CD4-positive, alpha-beta memory T cell (primary cell): ENCODE measurements around the gene PSMD2. TPM values are rescaled to one million over a fixed set of nuclear protein-coding genes. Genes with fewer than 3 reads are reported as not detected.

Experiments used
- CTCF ChIA-PET: fragments of 350-600 bp; sonication (Branson Sonifier 250); formaldehyde crosslinking; loops from one replicate; lab custom pipeline; 2021; ENCODE audit warnings: inconsistent platforms; ENCODE audit not compliant: partially characterized antibody; lab: Charles Lee
- POLR2A ChIA-PET: fragments of 350-600 bp; sonication (Branson Sonifier 250); formaldehyde crosslinking; loops from one replicate; lab custom pipeline; 2021; ENCODE audit not compliant: partially characterized antibody; lab: Charles Lee
- DNase-seq, 5 donors: peaks; one replicate each; pipeline versions ENCODE4 v3.0.0 to v3.0.0-alpha.2; 2020 to 2022; ENCODE audit warnings: mixed read lengths in 1 of 5
- H3K27ac ChIP-seq: one replicate; pipeline ENCODE4 v1.7.0; 2013; ENCODE audit warnings: low read depth, low read length
- H3K27me3 ChIP-seq: 2 replicates; pipeline ENCODE4 v1.7.0; 2013; ENCODE audit warnings: mild to moderate bottlenecking, low read length, moderate library complexity; ENCODE audit not compliant: insufficient read depth
- H3K36me3 ChIP-seq: 2 replicates; pipeline ENCODE4 v1.7.0; 2013; ENCODE audit warnings: mild to moderate bottlenecking, low read length, moderate library complexity; ENCODE audit not compliant: insufficient read depth
- H3K4me1 ChIP-seq: 2 replicates; pipeline ENCODE4 v1.7.0; 2013; ENCODE audit warnings: mild to moderate bottlenecking, low read length, moderate library complexity; ENCODE audit not compliant: insufficient read depth
- H3K4me3 ChIP-seq, 2 donors: one replicate each; pipeline ENCODE4 v1.7.0; 2013; ENCODE audit warnings: low read length in 2 of 2, mild to moderate bottlenecking in 1 of 2
- H3K9me3 ChIP-seq, 2 donors: one replicate each; pipeline ENCODE4 v1.7.0; 2013; ENCODE audit warnings: low read length in 2 of 2, control low read depth in 1 of 2; ENCODE audit not compliant: control insufficient read depth in 1 of 2
- H3K27ac Mint-ChIP-seq, 7 donors: one replicate each; pipeline ENCODE4 v1.8.0; 2020 to 2021; ENCODE audit warnings: mixed read lengths in 7 of 7, mild to moderate bottlenecking in 6 of 7, inconsistent platforms in 3 of 7, moderate library complexity in 3 of 7
- H3K27me3 Mint-ChIP-seq, 2 donors: one replicate each; pipeline ENCODE4 v1.8.0; 2020 to 2021; ENCODE audit warnings: mixed read lengths in 2 of 2
- H3K36me3 Mint-ChIP-seq, 2 donors: one replicate each; pipeline ENCODE4 v1.8.0; 2020 to 2021; ENCODE audit warnings: mixed read lengths in 2 of 2, inconsistent platforms in 1 of 2, mild to moderate bottlenecking in 1 of 2
- H3K4me1 Mint-ChIP-seq, 4 donors: one replicate each; pipeline ENCODE4 v1.8.0; 2020 to 2021; ENCODE audit warnings: mixed read lengths in 4 of 4, mild to moderate bottlenecking in 1 of 4
- H3K4me3 Mint-ChIP-seq, 8 donors: one replicate each; pipeline ENCODE4 v1.8.0; 2020 to 2021; ENCODE audit warnings: mixed read lengths in 8 of 8, mild to moderate bottlenecking in 7 of 8, moderate library complexity in 6 of 8, inconsistent platforms in 3 of 8
- H3K9me3 Mint-ChIP-seq, 8 donors: one replicate each; pipeline ENCODE4 v1.8.0; 2020 to 2021; ENCODE audit warnings: mixed read lengths in 8 of 8, mild to moderate bottlenecking in 5 of 8, inconsistent platforms in 3 of 8, moderate library complexity in 1 of 8
- intact Hi-C: fragments of 100-400 bp; cut with micrococcal nuclease; formaldehyde crosslinking; loops from one replicate; pipeline ENCODE4 v1.15.1; 2023
- polyA plus RNA-seq, 2 donors: library from polyadenylated mRNA; unstranded; fragments of 300-500 nt; fragmentation: Illumina TruSeq; gene quantifications; one replicate each; pipeline ENCODE4 v1.2.3, GENCODE V29; 2021
- total RNA-seq, 2 experiments: library from RNA; stranded (reverse); gene quantifications; one replicate each; pipeline ENCODE4 v1.2.3, GENCODE V29; 2021

The PSMD2 gene
- total RNA-seq (100 to 1,000 TPM; 148 to 154 TPM), polyA plus RNA-seq (100 to 1,000 TPM; 195 to 298 TPM)

DNA sequence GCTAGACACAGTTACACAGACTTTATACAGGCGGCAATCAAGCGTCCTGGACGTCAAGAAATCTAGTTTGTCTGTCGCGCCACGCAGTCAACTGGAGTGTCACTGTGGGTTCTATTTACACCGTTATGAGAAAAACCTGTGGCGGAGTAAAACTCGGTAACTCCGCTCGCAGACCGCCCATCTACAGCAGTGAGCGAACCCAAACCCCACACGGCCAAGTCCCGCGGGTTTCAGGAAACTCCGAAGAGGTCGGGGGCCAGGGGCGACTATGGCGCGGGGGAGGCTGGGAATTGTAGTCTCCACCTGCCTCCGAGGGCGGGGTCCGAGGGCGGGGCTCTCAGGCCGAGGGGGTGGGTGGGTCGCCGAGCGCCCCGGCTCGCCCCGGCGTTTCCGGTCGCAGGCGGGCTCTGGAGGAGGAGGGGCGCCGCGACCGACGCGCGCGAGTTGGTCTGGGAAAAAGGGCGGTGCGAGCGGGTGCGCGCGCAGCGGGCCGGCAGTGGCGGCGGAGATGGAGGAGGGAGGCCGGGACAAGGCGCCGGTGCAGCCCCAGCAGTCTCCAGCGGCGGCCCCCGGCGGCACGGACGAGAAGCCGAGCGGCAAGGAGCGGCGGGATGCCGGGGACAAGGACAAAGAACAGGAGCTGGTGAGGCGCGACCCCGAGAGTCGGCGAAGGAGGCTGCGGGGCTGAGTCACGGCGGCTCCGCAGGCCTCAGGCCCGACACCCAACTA is at the start of gene PSMD2:
PSMD2 (plus strand) TSS at position 483 of the 729 bp plus-strand sequence; CDS start at position 509, 26 bp downstream.
- Histone ChIP-seq H3K27ac (peak within 1 kb of the TSS; percentile 73), H3K36me3 (peaks cover 36% of the 10 kb centered on the region), H3K4me1 (peaks cover 14% of the 10 kb centered on the region), H3K27me3 (no peaks in the 10 kb centered on the region), H3K4me3 (peak within 1 kb of the TSS; percentile 68 to 85), H3K9me3 (no peaks in the 10 kb centered on the region)
- peaks cover 0 to 1% (median 0%) of the 10 kb centered on the region in 8 donors for H3K9me3 Mint-ChIP-seq
- peak within 1 kb of the TSS; percentile 90 to 95 (median 94) for H3K27ac Mint-ChIP-seq
- peak; percentile 96 to 97 (median 96) for DNase-seq
- H3K4me1 Mint-ChIP-seq = peaks cover 14 to 35% (median 21%) of the 10 kb centered on the region in 4 donors
- ChIA-PET POLR2A (interaction anchor here (1.1 to 2.0 kb wide), 5 partner anchors 17 to 143 kb away, joined by 3 to 13 read pairs (median 4); partner anchors contain the start of genes ABCF3, AP2M1 and DVL3), CTCF (interaction anchor here (1.1 to 1.9 kb wide), 2 partner anchors 49 to 52 kb away, joined by 3 to 7 read pairs; partner anchors contain the start of gene EEF1AKMT4)
- H3K36me3 Mint-ChIP-seq = peaks cover 28 to 37% of the 10 kb centered on the region in 2 donors
- H3K27me3 Mint-ChIP-seq = no peaks in the 10 kb centered on the region
- peak within 1 kb of the TSS; percentile 88 to 96 (median 94) for H3K4me3 Mint-ChIP-seq
- intact Hi-C loops = loop anchor here (1.0 to 5.0 kb wide), 10 partner anchors 15 to 417 kb away; partner anchors contain the start of genes ABCC5, ABCF3, AP2M1 and CAMK2N2

DNA sequence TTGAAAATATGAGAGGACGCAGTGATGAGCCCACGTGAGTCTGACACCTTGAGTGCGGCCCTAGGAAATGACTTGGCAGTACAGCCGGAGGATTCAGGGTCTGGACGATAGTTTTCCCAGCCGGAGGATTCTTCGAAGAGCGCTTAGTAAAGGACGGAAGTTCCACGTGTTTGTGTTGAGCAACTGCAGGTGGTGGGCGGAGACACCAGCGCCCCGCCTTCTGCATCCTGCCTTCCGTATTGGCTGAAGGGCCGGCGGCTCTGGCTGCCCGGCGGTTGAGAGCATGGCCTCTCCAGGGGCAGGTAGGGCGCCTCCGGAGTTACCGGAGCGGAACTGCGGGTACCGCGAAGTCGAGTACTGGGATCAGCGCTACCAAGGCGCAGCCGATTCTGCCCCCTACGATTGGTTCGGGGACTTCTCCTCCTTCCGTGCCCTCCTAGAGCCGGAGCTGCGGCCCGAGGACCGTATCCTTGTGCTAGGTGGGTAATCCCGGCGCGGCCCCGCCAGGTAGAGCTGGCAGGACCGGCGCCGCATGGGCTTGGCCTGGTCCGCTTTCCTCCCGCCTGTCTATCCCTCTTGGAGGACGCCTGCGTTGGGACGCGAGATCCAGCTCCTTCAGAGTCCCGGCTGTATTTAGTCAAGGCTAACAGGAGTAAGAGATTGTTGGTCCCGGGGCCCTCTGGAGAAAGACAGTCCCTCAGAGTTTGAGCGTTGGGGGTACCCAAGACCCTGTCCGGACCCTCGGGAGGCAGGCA is 49.5 kb upstream of the PSMD2 start, which contains the start of gene EEF1AKMT4:
EEF1AKMT4 (plus strand) TSS at position 261 of the 755 bp plus-strand sequence; CDS start at position 284, 23 bp downstream.
- peaks cover 11% of the 10 kb centered on the region for H3K4me1 ChIP-seq
- peak within 1 kb of the TSS; percentile 92 to 99 for H3K4me3 ChIP-seq
- DNase-seq = peak; percentile 93 to 98 (median 95)
- H3K36me3 Mint-ChIP-seq = peaks cover 14 to 28% of the 10 kb centered on the region in 2 donors
- H3K27me3 Mint-ChIP-seq = peaks cover 0 to 4% of the 10 kb centered on the region in 2 donors
- H3K9me3 ChIP-seq = no peaks in the 10 kb centered on the region
- peaks cover 11% of the 10 kb centered on the region for H3K36me3 ChIP-seq
- CTCF ChIA-PET = interaction anchor here (0.6 to 8.9 kb wide), 29 partner anchors 9 to 365 kb away, joined by 3 to 76 read pairs (median 4); partner anchors contain the start of genes CLCN2, DVL3, PARL and POLR2H
- H3K27ac ChIP-seq = peak within 1 kb of the TSS; percentile 66
- POLR2A ChIA-PET = interaction anchor here (1.0 to 2.0 kb wide), 9 partner anchors 9 to 1250 kb away, joined by 3 to 16 read pairs (median 4); partner anchors contain the start of genes CAMK2N2, CLCN2, EIF2B5 and POLR2H
- H3K27me3 ChIP-seq = no peaks in the 10 kb centered on the region
- peak within 1 kb of the TSS; percentile 88 to 99 (median 96) for H3K4me3 Mint-ChIP-seq
- peaks cover 0 to 3% (median 0%) of the 10 kb centered on the region in 8 donors for H3K9me3 Mint-ChIP-seq
- H3K27ac Mint-ChIP-seq = peak within 1 kb of the TSS; percentile 92 to 100 (median 96)
- intact Hi-C loops = loop anchor here (1.0 to 5.0 kb wide), 12 partner anchors 11 to 1338 kb away; partner anchors contain the start of genes ABCC5, ABCF3, AP2M1 and EIF2B5
- H3K4me1 Mint-ChIP-seq = peaks cover 8 to 20% (median 12%) of the 10 kb centered on the region in 4 donors

DNA sequence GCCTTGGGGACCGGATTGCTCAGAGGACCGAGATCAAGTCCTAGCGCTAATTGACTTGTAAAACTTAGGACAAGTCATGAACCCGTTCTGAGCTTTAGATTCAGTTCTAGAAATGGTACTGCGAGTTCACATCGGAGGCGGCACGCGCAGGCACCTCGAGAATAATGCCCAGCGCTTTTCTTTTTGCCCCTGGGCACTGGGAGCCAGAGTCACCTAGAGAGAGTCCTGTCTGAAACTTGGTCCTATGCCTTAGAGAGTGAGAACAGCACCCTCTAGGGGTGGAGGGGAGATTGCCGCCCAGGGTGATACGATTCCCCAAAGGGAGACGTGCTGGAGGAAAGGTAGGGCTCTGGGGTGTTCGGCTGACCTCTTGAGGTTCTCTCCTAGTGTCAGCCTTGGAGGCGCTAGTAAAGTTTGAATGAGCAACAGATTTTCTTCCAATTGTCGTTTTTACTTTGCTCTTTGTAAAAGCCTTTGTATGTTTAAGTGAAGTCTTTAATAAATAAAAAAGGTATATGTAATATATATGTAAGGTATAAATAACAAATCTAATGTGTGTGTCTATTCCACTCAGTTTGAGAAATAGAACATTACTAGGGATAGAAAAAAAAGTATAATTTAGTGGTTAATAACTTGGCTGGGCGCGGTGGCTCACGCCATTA is 48.7 kb upstream of the PSMD2 start:
- Histone ChIP-seq H3K9me3 (no peaks in the 10 kb centered on the region), H3K27ac (peak overlapping the region; percentile 66), H3K27me3 (no peaks in the 10 kb centered on the region), H3K36me3 (peaks cover 4% of the 10 kb centered on the region), H3K4me3 (peak overlapping the region; percentile 92 to 99), H3K4me1 (peaks cover 11% of the 10 kb centered on the region)
- intact Hi-C loops = loop anchor here (1.0 kb wide), 3 partner anchors 23 to 355 kb away; no protein-coding TSS in a partner anchor
- H3K4me1 Mint-ChIP-seq = peaks cover 8 to 20% (median 12%) of the 10 kb centered on the region in 4 donors
- ChIA-PET CTCF (interaction anchor here (0.6 to 8.9 kb wide), 29 partner anchors 8 to 365 kb away, joined by 3 to 76 read pairs (median 4); partner anchors contain the start of genes CLCN2, DVL3, PARL and POLR2H), POLR2A (interaction anchor here (0.9 to 2.0 kb wide), 10 partner anchors 10 to 1249 kb away, joined by 3 to 16 read pairs (median 4); partner anchors contain the start of genes ABCF3, CAMK2N2, CLCN2 and EIF2B5)
- H3K36me3 Mint-ChIP-seq = peaks cover 7 to 21% of the 10 kb centered on the region in 2 donors
- peak overlapping the region; percentile 46 to 100 (median 90) for H3K27ac Mint-ChIP-seq
- H3K9me3 Mint-ChIP-seq = peaks cover 0 to 3% (median 0%) of the 10 kb centered on the region in 8 donors
- peak overlapping the region; percentile 88 to 99 (median 96) for H3K4me3 Mint-ChIP-seq
- H3K27me3 Mint-ChIP-seq = peaks cover 0 to 4% of the 10 kb centered on the region in 2 donors
- peak; percentile 82 to 92 (median 86) for DNase-seq

DNA sequence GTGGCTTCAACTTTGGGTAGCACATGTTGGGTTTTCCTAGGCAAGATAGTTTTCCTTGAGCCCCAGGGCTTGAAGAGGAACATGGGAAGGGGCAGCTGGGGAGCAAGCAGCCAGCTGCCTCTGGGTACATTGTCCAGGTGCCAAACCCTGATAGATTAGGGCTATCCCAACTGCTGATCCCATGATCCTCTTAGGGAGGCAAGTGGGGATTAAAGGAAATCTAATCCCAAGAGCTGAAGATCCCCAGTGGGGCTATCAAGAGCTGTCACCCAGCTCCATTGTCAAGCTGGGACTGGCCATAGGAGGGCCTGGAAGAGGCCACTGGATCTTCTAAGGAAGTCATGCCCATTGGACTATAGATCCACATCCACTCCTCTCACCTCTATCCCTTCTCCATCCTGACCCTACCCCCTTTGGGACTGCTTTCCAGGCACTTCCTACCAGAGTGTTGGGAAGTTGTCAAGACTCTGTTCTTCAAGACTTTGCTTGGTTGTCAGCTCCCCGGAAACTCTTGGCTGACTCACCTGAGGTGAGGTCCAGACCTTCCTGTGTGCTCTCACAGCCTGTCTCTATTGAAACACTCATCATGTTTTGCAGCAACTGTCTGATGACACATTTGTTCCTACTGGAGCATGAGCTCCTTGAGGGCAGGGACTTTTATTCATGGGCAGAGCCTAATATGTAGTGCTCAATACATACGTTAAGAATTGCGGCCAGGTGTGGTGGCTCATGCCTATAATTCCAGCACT is 43.6 kb upstream of the PSMD2 start:
- H3K9me3 Mint-ChIP-seq = no peaks in the 10 kb centered on the region
- H3K4me3 Mint-ChIP-seq = no peak overlapping the region
- Histone ChIP-seq H3K4me3 (no peak overlapping the region), H3K9me3 (no peaks in the 10 kb centered on the region), H3K36me3 (no peaks in the 10 kb centered on the region), H3K4me1 (peaks cover 5% of the 10 kb centered on the region), H3K27ac (no peak overlapping the region), H3K27me3 (no peaks in the 10 kb centered on the region)
- peaks cover 3 to 4% of the 10 kb centered on the region in 2 donors for H3K36me3 Mint-ChIP-seq
- CTCF ChIA-PET = interaction anchor here (1.0 to 8.9 kb wide), 3 partner anchors 15 to 47 kb away, joined by 3 to 76 read pairs (median 3); partner anchors contain the start of gene VWA5B2
- DNase-seq = no peak
- peak overlapping the region in 1 of 7 donors; percentile 35 for H3K27ac Mint-ChIP-seq
- intact Hi-C loops = no loop called here
- POLR2A ChIA-PET = no interaction called here
- no peaks in the 10 kb centered on the region for H3K27me3 Mint-ChIP-seq
- H3K4me1 Mint-ChIP-seq = peaks cover 3 to 17% (median 5%) of the 10 kb centered on the region in 4 donors

DNA sequence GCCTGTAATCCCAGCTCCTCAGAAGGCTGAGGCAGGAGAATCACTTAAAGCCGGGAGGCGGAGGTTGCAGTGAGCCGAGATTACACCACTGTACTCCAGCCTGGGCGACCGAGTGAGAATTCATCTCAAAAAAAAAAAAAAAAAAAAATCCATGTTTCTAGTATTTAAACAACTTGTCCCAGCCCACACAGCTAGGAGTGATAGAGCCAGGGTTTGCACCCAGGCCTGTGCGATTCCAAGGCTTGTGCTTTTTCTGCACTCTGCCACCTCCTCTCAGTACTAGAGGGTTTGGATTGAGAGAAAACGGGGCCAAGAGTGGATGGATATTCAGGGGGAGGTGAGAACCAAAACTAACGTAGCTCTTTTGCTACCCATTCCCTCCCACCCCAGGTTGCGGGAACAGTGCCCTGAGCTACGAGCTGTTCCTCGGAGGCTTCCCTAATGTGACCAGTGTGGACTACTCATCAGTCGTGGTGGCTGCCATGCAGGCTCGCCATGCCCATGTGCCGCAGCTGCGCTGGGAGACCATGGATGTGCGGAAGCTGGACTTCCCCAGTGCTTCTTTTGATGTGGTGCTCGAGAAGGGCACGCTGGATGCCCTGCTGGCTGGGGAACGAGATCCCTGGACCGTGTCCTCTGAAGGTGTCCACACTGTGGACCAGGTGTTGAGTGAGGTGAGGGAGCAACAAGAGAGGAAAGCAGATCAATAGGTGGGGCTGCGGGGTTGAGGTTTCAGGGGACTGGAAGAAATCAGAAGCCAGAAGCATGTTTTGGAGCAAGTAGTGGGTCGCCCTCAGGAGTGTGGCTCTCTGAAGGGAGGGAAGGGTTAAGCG is 41.7 kb upstream of the PSMD2 start:
- H3K4me1 Mint-ChIP-seq = peaks cover 10 to 28% (median 12%) of the 10 kb centered on the region in 4 donors
- no peak overlapping the region for H3K27ac Mint-ChIP-seq
- no peak overlapping the region for H3K4me3 Mint-ChIP-seq
- H3K4me3 ChIP-seq = no peak overlapping the region
- H3K27me3 ChIP-seq = no peaks in the 10 kb centered on the region
- no peaks in the 10 kb centered on the region for H3K9me3 ChIP-seq
- H3K4me1 ChIP-seq = peaks cover 15% of the 10 kb centered on the region
- DNase-seq = no peak
- H3K9me3 Mint-ChIP-seq = peaks cover 0 to 2% (median 0%) of the 10 kb centered on the region in 8 donors
- H3K36me3 Mint-ChIP-seq = peaks cover 3 to 5% of the 10 kb centered on the region in 2 donors
- intact Hi-C loops = no loop called here
- peaks cover 0 to 4% of the 10 kb centered on the region in 2 donors for H3K27me3 Mint-ChIP-seq
- no peak overlapping the region for H3K27ac ChIP-seq
- ChIA-PET CTCF (interaction anchor here (8.9 kb wide), 1 partner anchor 30 kb away, joined by 76 read pairs; the partner anchor contains the start of gene VWA5B2), POLR2A (no interaction called here)
- no peaks in the 10 kb centered on the region for H3K36me3 ChIP-seq
